ENCODE data around the gene FRMD4A.
"Not testable (repeated sequence)": the region's sequence is repeated elsewhere in the genome, so short reads cannot be mapped to it uniquely, and the experiment has no call there.

Gene FRMD4A

DNA sequence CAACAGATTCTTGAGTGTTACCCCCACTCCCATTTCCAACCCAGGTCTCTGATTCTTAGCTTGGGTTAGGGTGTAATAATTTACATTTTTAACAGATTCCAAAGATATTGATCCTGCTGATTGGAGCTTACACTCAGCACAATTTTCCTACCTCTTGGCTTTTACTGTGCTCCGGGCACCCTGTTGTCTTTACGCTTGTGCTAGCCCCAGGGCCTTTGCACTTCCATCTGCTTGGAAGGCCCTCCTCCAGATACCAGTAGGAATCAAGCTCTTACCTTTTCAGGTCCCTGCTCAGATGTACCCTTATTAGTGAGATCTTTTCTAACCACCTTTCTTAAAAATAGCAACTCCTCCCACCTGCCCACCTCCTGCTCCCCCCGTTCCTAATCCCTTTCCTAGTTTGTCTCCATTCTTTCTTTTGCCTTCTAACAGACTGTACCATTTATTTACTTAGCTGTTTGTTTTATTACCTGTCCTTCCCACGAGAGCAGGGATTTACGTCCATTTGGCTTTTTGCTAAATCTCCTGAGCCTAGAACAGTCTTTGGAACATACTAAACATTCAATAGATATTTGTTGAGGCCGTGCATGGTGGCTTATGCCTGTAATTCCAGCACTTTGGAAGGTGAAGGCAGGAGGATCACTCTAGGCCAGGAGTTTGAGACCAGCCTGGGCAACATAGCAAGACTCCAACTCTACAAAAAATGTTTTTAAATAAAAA lies 427.7 kb downstream of the FRMD4A start:
- DNase-seq: no peak

DNA sequence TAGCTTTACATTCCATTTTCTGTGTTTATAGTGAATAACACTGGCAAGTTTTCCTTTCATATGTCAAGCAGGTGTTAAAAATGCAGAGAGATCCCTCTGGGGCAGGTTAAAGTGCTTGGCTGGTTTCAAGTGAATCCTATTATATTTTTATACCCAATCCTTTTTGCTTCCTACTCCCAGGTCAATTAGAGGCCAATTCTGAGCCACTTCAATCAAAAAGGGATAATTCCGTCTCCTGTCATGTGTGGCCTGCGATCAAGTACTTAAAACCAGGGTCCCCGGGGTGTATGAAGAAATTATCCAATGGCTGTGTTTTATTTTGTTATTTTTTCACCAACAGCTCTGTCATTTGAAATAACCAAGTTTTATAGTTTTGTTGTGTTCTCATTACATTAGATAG lies 430.8 kb downstream of the FRMD4A start:
- DNase-seq: no peak

DNA sequence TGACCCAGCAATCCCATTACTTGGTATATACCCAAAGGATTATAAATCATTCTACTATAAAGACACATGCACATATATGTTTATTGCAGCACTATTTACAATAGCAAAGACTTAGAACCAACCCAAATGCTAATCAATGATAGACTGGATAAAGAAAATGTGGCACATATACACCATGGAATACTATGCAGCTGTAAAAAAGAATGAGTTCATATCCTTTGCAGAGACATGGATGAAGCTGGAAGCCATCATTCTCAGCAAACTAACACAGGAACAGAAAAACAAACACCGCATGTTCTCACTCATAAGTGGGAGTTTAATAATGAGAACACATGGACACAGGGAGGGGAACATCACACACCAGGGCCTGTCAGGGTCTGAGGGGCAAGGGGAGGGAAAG lies 434.6 kb downstream of the FRMD4A start:
- not testable (repeated sequence) for DNase-seq

DNA sequence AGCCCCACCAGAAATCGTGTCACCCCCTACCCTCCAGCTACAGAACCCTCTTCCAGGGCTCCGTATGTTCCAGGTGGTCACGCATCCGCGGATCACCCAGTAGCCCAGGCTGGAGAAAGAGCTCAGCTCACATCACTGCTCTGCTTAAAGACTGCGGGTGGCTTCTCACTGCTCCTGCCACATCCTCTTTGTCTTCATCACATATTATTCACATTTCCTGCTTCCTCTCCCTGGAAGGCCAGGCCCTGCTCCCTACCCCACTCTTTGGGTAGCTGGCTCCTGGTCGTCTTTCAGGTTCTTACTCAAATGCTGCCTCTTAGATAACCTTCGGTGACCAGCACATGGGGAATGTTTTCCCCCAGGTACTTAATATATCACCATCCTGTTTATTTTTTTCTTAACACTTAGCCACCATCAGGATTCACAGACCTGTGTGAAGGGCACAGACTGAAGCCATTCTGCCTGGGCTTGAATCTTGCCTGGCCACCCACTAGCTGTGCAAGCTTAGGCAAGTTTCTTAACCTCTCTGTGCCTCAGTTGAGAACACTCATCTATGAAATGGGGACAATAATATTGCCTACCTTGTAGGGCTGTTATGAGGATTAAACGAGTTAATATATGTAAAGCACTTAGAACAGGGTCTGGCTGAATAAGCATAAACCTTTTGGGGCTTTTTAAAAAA lies 436.2 kb downstream of the FRMD4A start:
- DNase-seq: no peak

DNA sequence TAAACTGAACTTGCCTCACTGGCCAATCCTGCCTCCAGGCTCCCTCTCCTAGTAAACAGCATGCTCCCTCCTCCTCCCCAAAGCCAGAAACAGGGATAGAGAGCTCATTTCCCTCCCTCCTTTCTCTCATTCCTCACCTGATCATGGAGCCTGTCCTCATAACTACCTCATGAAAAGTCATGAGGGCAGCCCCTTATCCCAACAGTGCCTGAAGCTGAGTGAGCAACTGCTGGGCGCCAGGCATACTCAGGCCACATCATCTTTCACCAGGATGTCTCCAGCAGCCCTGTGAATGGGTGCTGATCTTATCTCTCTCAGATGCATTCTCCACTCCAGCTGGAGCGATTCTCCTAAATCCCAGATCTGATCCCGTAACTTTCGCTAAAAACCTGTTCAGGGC lies 436.8 kb downstream of the FRMD4A start:
- no peak for DNase-seq

DNA sequence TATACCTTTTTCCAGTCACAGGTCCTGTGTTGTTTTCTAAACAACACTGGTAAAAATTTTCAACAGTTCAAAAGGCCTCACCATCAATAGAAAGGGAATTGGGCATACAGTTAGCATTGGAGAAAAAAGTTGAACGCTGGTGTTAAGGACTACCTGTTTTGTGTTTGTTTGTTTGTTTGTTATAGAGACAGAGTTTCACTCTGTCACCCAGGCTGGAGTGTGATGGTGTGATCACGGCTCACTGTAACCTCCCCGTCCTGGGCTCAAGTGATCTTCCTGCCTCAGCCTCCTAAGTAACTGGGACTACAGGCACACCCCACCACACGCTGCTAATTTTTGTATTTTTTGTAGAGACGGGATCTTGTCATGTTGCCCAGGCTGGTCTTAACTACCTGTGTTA lies 437.9 kb downstream of the FRMD4A start:
- DNase-seq: no peak

DNA sequence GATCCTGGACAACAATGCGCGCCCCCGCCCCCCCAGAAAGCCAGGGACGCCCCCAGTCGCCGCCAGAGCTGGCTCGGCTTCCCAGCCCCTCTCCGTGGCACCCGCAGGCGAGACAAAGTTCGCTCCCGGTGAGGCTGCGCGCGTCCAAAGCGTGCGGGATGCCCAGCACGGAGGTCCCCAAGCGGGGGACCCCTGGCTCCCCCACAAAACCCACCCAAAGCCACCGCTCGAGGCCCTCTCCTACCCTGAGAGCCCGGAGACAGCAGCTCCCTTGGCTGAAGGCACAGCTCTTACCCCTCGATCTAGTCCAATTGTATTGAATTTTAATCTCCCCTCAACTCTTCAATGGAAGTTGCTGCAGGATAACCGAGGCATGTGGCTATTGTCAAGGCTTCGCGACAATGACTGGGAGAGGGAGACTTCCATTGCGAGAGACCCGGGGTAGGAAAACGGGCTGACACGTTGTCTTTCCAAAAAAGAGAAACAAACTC lies 438.7 kb downstream of the FRMD4A start:
- DNase-seq: no peak

DNA sequence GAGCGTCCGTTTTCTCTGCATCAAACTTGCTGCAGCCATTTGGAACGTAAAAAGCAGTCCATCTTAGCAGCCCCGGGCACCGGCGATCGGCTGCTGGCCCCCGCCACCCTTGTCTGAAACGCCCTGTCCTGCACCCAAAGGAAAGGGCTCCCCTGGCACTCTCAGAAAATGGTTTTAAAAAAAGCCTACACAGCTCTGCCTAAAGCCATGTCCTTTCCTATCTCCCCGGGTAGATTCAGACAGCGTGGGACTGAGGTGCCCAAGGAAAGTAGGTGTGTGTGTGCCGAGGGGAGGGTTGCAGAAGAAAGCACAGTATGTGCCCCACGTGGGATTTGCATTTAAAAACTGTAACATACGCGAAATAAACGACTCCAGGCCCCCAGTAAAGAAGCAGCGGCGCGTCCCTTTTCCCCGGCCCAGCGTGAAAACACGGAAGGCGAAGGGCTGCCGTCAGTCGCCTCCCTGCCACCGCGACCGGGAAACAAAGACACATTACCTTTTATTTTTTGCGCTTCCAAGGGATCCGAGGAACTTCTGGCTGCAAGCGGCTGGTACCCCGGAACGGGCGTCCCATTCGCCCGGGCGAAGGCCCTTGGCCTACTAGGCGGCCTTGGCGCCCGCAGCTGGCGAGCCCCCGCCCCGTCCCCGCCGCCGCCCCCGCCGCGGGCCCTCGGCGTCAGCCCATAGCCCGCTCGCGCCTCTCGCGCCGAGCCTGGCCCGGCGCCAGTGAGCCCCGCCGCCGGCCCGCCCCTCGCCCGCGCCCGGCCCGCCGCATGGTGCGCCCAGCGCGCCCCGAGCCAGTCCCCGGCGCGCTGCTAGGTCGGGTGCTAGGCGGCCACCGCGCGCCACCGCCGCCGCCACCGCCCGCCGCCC lies 439.4 kb downstream of the FRMD4A start:
- DNase-seq: peak; percentile 18

DNA sequence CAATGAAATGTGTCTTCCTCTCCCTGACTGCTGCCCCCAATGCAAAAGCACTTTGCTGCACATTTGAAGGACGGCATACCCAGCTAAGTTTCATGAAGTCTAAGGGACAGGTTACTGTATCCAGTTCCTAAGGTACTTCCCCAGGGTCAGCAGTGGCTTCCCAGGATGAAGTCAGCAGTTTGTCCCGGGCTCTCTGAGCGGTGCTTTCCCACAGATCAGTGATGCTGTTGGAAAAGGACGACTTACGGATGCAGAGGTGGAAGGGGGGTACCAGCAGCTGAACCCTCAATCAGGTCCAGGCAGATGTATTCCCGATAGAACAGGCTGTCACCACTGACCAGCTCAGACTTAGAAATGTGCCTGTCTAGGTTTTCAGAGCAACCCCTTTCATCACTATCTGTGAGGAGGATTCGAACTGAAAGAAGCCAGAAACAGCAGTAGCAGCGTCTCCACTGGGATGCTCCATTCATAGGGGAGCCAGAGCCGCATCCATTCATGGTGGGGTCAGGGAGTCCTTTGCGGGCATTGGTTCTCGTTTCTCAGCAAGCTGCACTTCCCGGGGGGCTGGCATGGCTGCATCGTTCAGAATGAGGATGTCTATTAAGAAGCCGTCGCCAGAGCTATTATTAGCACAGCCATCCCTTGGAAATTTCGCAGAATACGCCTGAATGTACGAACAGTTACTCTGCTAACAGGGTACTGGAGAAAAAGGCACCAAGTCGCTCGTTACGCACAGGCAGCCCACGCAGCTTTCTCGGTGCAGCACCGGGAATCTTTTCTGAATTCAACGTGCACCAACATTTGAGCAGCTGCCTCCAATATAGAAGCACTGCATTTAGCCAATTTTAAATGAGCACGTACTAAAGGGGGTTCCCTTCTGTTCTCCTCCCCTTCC lies 440.2 kb downstream of the FRMD4A start:
- DNase-seq: peak; percentile 27

DNA sequence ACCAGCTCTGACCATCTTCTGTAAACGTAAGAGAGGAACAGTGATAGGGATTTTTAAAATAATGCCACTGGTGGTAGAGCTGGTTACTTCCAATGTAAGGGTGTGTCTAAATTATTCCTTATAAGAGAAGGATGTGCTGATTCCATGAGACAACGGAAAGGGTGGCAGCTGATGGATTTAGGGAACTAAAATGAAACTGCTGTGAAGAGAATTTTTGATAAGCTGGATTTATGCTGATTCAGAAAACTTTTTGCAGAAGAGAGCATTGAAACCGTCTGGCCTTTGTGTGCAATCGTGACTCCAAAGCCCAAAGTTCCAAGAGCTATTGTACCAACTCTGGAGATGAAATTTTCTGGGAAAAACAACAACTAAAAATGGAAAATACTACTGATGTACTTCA lies 443.0 kb downstream of the FRMD4A start:
- no peak for DNase-seq

DNA sequence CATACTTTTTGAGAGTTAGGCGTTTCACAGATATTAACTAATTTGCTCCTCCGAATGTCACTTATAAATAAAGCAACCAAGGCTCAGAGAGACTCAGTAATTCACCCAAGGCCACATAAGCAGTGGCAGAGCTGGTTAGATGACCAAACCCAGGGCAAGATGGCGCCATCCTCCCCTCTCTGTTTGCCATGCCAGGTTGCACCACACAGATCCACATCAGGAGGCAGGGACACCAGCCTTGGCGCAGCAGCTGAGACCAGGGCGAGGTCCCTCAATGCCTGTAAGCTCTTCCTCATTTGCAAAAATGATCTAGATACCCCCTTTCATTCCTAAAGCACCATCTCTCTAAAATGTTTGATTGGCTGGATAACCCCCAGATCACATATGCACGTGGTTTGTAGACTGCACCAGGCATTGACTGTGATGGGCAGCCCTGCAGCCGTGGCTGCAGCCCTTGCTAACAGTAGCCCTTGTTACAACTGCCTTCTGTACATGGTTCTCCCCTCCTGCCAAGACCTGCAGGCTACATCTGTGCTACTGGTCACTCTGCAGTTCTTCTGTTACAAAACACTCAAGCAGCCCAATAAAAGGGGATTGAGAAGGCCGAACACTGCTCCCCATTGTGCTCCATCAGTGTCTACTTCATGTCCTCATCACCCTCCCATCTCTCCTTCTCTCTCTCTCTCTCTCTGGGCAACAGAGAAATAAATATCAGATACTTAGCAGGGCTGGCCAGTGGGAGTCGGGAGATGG lies 445.3 kb downstream of the FRMD4A start:
- DNase-seq: no peak

DNA sequence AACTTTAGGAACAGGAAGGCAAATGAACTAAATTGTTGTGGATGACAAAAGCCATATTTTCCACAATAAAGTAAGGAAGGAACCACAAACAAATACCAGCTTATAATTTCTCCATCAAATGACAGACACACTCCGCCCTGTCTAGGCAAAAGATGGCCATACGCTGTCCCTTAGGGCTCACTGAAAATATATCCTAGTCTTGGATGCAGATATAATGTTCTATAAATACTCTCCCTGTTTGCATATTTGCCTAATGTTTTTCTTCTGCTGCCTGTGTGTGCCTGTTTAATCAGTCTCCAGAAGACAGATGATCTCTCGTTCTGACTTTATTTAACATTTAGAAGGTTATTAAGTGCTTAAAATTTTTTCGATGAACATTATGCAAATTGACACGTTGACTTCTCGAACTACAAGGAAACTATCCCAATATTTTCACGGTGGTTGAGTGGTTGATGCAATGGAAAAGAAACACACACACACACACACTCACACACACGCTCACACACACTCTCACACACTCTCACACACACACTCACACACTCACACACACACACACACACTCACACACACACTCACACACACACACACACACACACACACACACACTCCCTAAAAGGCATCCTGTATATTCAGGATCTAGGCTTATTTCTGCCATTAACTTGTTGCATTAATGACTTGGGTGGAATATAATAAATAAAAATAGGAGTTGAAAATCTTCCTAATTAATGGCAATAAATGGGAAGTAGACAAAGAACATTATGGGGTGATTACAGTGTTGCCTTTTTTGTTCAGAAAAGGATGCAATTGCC lies 446.9 kb downstream of the FRMD4A start:
- no peak for DNase-seq

DNA sequence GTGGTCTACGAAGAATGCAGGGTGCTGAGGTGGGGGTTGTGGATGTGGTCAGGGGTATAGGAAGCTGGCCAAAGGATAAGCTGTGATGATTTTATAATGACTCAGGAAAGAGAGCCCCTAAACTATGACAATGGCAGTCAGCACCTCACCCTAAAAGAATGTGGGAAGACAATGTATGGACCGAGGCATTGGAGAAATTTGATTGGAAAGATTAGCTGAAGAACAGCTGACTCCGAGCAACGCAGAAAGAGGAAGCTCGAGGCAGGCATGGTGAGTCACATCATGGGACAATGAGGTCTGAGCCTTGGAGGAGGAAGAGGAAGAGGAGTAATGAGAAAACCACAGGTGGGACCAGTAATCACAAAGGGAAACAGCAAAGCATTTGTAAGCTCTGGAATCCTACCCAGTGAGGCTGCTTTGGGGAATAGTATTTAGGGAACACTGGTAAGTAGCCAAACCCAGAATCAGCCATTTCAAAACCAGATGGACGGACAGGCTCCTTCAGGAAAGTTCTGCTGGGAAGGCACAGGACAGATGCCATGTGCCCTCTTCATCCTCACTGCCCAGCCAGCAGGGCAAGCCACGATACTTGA lies 448.5 kb downstream of the FRMD4A start:
- no peak for DNase-seq

DNA sequence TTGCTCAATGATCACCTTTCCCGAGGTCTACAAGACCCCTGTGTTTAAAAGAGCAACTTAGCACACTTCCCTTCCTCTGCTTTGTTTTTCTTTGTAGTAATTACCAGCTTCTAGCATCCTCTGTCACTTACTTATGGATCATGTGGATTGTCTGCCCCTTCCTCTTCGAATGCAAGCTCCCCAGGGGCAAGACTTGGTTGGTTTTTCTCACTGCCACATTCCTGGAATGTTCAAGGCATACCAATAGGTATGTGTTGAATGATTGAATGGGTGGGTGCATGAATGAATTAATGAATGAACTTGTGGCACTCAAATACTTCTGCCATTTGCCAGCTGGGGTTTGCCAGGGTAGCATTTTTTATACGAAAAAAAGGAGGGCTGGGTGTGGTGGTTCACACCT lies 450.0 kb downstream of the FRMD4A start:
- no peak for DNase-seq

DNA sequence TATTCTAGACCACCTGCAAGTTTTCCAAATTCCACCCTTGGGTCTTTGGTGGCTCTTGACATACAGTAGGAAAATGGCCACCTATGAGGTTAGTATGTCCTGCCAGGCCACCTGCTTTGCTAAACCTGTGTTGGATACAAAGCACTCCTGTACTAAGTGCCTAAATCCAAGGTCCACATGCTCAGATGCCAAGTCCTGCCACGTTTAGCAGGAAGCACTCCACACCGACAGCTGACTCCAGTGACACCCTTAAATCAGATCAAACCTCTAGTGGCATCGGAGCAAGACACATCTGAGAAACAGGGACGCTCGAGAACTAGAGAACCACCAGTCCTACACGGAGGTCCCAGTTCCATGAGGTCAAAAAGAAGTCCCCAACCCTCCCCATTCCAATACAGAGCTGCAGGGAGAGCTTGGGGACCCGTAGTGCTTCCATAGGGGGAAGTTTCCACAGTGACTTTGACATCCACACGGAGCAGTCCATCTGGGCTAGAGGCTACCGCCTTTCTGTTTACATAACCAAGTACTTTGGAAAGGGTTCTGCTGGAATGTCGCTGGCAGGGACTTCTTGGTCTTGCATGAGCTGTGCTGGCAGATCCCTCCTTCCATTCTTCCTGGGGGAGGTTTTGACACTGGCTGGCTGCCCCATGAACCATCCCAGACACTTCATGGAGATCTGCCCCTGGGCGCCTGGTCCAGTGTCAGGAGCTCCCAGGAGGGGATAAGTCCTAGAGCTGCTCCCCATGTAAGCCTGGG lies 453.4 kb downstream of the FRMD4A start:
- DNase-seq: no peak

DNA sequence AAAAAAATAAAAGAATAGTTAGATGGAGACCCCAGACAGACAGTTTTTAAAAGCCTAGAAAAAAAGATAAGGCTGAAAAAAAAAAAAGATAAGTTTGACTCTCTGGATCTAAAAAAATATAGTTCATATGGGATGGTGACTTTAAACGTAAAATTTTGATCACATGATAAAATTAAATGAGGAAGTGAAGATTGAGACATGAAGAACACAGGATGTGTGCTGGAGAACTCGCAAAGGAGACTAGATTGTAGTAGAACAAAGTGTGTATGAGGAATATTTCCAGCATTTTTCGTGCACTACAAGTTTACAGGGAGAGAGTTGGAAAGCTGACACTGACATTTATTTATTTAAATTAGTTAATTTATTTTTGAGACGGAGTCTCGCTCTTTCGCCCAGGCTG lies 457.5 kb downstream of the FRMD4A start:
- DNase-seq: no peak

DNA sequence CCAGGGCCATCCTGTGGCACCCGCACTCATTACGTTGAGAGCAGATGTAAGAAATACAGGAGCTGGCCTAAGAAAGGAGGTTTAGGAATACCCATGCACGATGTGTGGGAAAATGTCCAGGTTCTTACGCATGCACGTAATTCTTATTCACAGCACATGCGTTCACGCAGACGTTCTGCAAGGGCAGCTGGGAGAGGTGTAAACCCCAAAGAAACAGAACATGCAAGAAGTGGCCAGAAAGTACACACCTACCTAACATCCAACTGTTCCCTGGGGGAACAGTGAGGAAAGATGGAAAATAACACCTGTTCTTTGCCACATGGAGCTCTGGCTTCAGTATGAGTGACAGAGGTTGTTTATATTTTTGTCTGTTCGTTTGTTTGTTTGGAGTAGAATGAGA lies 458.3 kb downstream of the FRMD4A start:
- no peak for DNase-seq

DNA sequence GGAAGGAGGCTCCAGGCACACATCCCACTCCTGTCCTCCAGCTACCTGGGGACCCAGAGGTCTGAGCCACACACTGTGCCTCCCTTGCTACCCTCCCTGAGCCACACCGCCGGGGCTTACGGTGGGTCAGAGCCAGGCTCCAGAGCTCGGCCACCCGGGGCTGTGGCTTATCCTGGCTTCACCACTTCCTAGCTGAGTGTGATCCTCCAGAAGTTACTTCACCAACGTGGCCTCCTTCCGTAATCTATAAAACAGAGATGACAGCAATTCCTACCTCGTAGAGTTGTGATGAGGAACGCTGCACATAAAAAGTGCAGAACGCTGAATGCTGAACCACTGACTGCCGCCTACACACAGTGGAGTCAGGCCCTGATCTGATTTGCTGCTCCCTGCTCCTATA lies 458.9 kb downstream of the FRMD4A start:
- no peak for DNase-seq

DNA sequence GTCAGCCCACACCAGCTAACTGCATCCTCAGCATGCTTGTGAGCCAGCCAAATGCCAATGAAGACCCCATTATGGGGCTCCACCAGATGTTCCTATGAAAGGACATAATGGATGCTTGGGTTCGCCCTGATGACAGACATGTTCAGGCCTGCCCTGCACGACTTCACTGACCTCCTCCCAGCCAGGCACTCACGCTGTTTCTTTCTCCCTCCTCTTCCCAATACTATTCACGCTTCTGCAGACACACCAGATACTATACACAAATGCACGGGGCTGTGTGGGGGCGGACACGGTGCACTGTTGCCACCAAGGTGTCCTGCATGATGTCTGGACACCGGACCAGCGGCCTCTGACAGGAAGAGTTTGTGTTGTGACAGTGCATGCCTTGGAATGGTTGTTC lies 459.7 kb downstream of the FRMD4A start:
- no peak for DNase-seq

DNA sequence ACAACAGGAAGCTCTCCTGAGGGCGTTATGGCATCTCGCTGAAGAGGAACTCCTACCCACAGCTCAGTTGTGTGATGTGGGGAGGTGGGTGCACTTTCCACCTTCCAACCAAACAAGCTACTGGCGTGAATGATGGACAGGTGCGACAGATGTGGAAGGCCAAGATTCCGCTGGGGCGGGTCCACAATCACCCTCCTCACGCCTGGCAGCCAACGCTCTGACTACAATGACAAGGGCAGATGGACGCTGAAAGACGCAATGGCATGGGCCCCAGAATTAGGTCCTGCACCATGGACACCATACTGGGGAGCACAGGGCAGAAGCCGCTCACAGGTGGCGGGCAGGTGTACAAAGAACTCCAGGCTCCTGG lies 461.4 kb downstream of the FRMD4A start:
- DNase-seq: no peak

All from stimulated activated CD4-positive, alpha-beta T cell treated with anti-CD3 and anti-CD28 coated beads, Interleukin-4, amount 100 ng/mL, for 1 hour (primary cell).